ENCODE measurements around the gene RFNG. TPM values are rescaled to one million over a fixed set of nuclear protein-coding genes. Genes with fewer than 3 reads are reported as not detected.

The RFNG gene
- total and polyA plus RNA-seq, 2 of the 13 experiments (the other 11 are each of a cell fraction or from before 2014, with no cell fraction given), result 61.4 to 64.0 TPM

- no peaks in the 10 kb centered on the region for H3K27me3 ChIP-seq (ENCODE audit: control insufficient read depth in 1 of 2, insufficient read depth in 2 of 2, low read length in 2 of 2)
- peaks cover 15% of the 10 kb centered on the region for H3K79me2 ChIP-seq (ENCODE audit: insufficient read depth, low read length)
- ChIA-PET POLR2A (interaction anchor here (1.6 kb wide), 1 partner anchor 22 kb away, joined by 7 read pairs; the partner anchor contains the start of gene DCXR), CTCF (ENCODE audit: low intra/inter-chr PET ratio, low total read pairs) (no interaction called here)
- no peak overlapping the region for H2AFZ ChIP-seq (ENCODE audit: low read length)
- ATAC-seq, result no peak
- intact Hi-C loops (cut with micrococcal nuclease; ENCODE audit: unreplicated experiment) (no loop called here), in situ Hi-C loops (cut with HindIII; ENCODE audit: extremely low pct_ligation_motif_present, low pct_unique_long_range_greater_than_20kb) (no loop called here)
- H3K36me3 ChIP-seq (replicated peaks in 1 of 2; ENCODE audit: control insufficient read depth in 1 of 2, insufficient read depth in 2 of 2, low read length in 2 of 2), result peaks cover 47 to 69% of the 10 kb centered on the region in 2 experiments
- BruUV-seq (replicated peaks), result no TSS peak
- no peaks in the 10 kb centered on the region for H3K9me3 ChIP-seq (ENCODE audit: low read length)
- no peak overlapping the region for H3K4me3 ChIP-seq (replicated peaks in 1 of 3; ENCODE audit: insufficient read depth in 1 of 3, low read depth in 2 of 3, low read length in 3 of 3)
- no peak overlapping the region for H3K4me2 ChIP-seq (ENCODE audit: low read depth, low read length)
- DNase-seq (ENCODE audit: low spot score), result no peak
- no peak overlapping the region for H3K27ac ChIP-seq (ENCODE audit: extremely low read length, insufficient read depth, low read length)
- no peak overlapping the region for H3K9ac ChIP-seq (ENCODE audit: insufficient read depth, low read depth, low read length)
- peaks cover 51% of the 10 kb centered on the region for H3K4me1 ChIP-seq (ENCODE audit: insufficient read depth, low read length)
- H4K20me1 ChIP-seq (ENCODE audit: insufficient read depth, low read length), result no peaks in the 10 kb centered on the region
- 96% methylated on average over 15 of the region's 16 CpGs for WGBS (ENCODE audit: low lambda C conversion rate)
- no peak for FAIRE-seq
- TF ChIP-seq ZNF33A (CRISPR knock-in tag; IDR thresholded peaks at IDR 0.05; ENCODE audit: borderline replicate concordance) (no peak), PRMT3 (CRISPR knock-in tag; IDR thresholded peaks at IDR 0.05; ENCODE audit: borderline replicate concordance, low read depth) (no peak), ZNF20 (CRISPR knock-in tag; IDR thresholded peaks at IDR 0.05) (no peak), MLLT10 (CRISPR knock-in tag; IDR thresholded peaks at IDR 0.05) (no peak), HBP1 (CRISPR knock-in tag; IDR thresholded peaks at IDR 0.05; ENCODE audit: low read depth) (no peak), AGO1 (IDR thresholded peaks at IDR 0.05; ENCODE audit: low read depth, low read length, poor library complexity, severe bottlenecking) (peak; percentile 74), ZFYVE20 (CRISPR knock-in tag; IDR thresholded peaks at IDR 0.05; ENCODE audit: borderline replicate concordance, low read depth) (no peak), HCFC1 (IDR thresholded peaks at IDR 0.05; ENCODE audit: low read depth, low read length) (no peak), JUN (CRISPR knock-in tag; IDR thresholded peaks at IDR 0.05) (no peak), SIX4 (CRISPR knock-in tag; IDR thresholded peaks at IDR 0.05) (no peak), PAF1 (CRISPR knock-in tag; IDR thresholded peaks at IDR 0.05) (0 out of 2 replicates have a peak, but pooled peaks have one; percentile 41), ZNF484 (CRISPR knock-in tag; IDR thresholded peaks at IDR 0.05; ENCODE audit: borderline replicate concordance, low read depth) (no peak), ARID2 (CRISPR knock-in tag; IDR thresholded peaks at IDR 0.05; ENCODE audit: borderline replicate concordance) (no peak), AGO2 (optimal IDR thresholded peaks at IDR 0.05; ENCODE audit: low read depth, low read length) (peak; percentile 16)
- TF ChIP-seq, protein P1, sequence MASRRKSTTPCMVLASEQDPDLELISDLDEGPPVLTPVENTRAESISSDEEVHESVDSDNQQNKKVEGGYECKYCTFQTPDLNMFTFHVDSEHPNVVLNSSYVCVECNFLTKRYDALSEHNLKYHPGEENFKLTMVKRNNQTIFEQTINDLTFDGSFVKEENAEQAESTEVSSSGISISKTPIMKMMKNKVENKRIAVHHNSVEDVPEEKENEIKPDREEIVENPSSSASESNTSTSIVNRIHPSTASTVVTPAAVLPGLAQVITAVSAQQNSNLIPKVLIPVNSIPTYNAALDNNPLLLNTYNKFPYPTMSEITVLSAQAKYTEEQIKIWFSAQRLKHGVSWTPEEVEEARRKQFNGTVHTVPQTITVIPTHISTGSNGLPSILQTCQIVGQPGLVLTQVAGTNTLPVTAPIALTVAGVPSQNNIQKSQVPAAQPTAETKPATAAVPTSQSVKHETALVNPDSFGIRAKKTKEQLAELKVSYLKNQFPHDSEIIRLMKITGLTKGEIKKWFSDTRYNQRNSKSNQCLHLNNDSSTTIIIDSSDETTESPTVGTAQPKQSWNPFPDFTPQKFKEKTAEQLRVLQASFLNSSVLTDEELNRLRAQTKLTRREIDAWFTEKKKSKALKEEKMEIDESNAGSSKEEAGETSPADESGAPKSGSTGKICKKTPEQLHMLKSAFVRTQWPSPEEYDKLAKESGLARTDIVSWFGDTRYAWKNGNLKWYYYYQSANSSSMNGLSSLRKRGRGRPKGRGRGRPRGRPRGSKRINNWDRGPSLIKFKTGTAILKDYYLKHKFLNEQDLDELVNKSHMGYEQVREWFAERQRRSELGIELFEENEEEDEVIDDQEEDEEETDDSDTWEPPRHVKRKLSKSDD (CRISPR knock-in tag; IDR thresholded peaks at IDR 0.05; ENCODE audit: low read depth), result 0 out of 2 replicates have a peak, but pooled peaks have one; percentile 3
- TF ChIP-seq, protein P2, sequence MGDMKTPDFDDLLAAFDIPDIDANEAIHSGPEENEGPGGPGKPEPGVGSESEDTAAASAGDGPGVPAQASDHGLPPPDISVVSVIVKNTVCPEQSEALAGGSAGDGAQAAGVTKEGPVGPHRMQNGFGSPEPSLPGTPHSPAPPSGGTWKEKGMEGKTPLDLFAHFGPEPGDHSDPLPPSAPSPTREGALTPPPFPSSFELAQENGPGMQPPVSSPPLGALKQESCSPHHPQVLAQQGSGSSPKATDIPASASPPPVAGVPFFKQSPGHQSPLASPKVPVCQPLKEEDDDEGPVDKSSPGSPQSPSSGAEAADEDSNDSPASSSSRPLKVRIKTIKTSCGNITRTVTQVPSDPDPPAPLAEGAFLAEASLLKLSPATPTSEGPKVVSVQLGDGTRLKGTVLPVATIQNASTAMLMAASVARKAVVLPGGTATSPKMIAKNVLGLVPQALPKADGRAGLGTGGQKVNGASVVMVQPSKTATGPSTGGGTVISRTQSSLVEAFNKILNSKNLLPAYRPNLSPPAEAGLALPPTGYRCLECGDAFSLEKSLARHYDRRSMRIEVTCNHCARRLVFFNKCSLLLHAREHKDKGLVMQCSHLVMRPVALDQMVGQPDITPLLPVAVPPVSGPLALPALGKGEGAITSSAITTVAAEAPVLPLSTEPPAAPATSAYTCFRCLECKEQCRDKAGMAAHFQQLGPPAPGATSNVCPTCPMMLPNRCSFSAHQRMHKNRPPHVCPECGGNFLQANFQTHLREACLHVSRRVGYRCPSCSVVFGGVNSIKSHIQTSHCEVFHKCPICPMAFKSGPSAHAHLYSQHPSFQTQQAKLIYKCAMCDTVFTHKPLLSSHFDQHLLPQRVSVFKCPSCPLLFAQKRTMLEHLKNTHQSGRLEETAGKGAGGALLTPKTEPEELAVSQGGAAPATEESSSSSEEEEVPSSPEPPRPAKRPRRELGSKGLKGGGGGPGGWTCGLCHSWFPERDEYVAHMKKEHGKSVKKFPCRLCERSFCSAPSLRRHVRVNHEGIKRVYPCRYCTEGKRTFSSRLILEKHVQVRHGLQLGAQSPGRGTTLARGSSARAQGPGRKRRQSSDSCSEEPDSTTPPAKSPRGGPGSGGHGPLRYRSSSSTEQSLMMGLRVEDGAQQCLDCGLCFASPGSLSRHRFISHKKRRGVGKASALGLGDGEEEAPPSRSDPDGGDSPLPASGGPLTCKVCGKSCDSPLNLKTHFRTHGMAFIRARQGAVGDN (CRISPR knock-in tag; IDR thresholded peaks at IDR 0.05), result no peak
Observed at GRCh38 chr17:82060001-82060380, 8.4 kb upstream of the RFNG start.
